ENCODE data around the gene PNMA8B. TPM values are rescaled to one million over a fixed set of nuclear protein-coding genes. Genes with fewer than 3 reads are reported as not detected.
"Not testable (repeated sequence)": the region's sequence is repeated elsewhere in the genome, so short reads cannot be mapped to it uniquely, and the experiment has no call there.

Gene PNMA8B
- polyA plus RNA-seq, 2 donors, result 0.14 TPM

- not testable (repeated sequence) for H3K9me3 ChIP-seq (ENCODE audit: control insufficient read depth in 2 of 2, insufficient read depth in 1 of 2, low read depth in 1 of 2, low read length in 1 of 2)
- WGBS, 2 donors, result 84 to 86% methylated on average over 4 of the region's 4 CpGs
Observed at GRCh38 chr19:46496886-46497285, 1.2 kb upstream of the PNMA8B start.

GRCh38 chr19:46496304-46496703 is 637 bp upstream of the PNMA8B start:
- WGBS, 2 donors, result 77 to 85% methylated on average over 6 of the region's 6 CpGs
- H3K4me1 ChIP-seq (ENCODE audit: control insufficient read depth in 2 of 2, insufficient read depth in 2 of 2, low read length in 1 of 2), result peaks cover 3 to 5% of the 10 kb centered on the region in 2 donors
- H3K9me3 ChIP-seq (ENCODE audit: control insufficient read depth in 2 of 2, insufficient read depth in 1 of 2, low read depth in 1 of 2, low read length in 1 of 2), result no peaks in the 10 kb centered on the region
- no peaks in the 10 kb centered on the region for H3K36me3 ChIP-seq (ENCODE audit: control insufficient read depth in 2 of 2, insufficient read depth in 2 of 2, low read length in 1 of 2)
- H3K27ac ChIP-seq (ENCODE audit: low read depth in 2 of 2, low read length in 1 of 2), result no peak overlapping the region
- no peaks in the 10 kb centered on the region for H3K27me3 ChIP-seq (ENCODE audit: control insufficient read depth in 1 of 2, insufficient read depth in 2 of 2, low read length in 2 of 2)
- H3K4me3 ChIP-seq (ENCODE audit: low read depth in 1 of 2, low read length in 2 of 2), result no peak overlapping the region

More at GRCh38 chr19:46496886-46497285, 1.2 kb upstream of the PNMA8B start:
- H3K36me3 ChIP-seq (ENCODE audit: control insufficient read depth in 2 of 2, insufficient read depth in 2 of 2, low read length in 1 of 2); H3K4me1 ChIP-seq (ENCODE audit: control insufficient read depth in 2 of 2, insufficient read depth in 2 of 2, low read length in 1 of 2); H3K27me3 ChIP-seq (ENCODE audit: control insufficient read depth in 1 of 2, insufficient read depth in 2 of 2, low read length in 2 of 2); H3K4me3 ChIP-seq (ENCODE audit: low read depth in 1 of 2, low read length in 2 of 2); H3K27ac ChIP-seq (ENCODE audit: low read depth in 2 of 2, low read length in 1 of 2): not testable (repeated sequence)

- Histone ChIP-seq H3K4me1 (ENCODE audit: control insufficient read depth in 2 of 2, insufficient read depth in 2 of 2, low read length in 1 of 2) (peaks cover 3 to 5% of the 10 kb centered on the region in 2 donors), H3K27me3 (ENCODE audit: control insufficient read depth in 1 of 2, insufficient read depth in 2 of 2, low read length in 2 of 2) (no peaks in the 10 kb centered on the region), H3K27ac (ENCODE audit: low read depth in 2 of 2, low read length in 1 of 2) (no peak overlapping the region), H3K36me3 (ENCODE audit: control insufficient read depth in 2 of 2, insufficient read depth in 2 of 2, low read length in 1 of 2) (no peaks in the 10 kb centered on the region), H3K4me3 (ENCODE audit: low read depth in 1 of 2, low read length in 2 of 2) (peak overlapping the region in 1 of 2 donors; percentile 3), H3K9me3 (ENCODE audit: control insufficient read depth in 2 of 2, insufficient read depth in 1 of 2, low read depth in 1 of 2, low read length in 1 of 2) (no peaks in the 10 kb centered on the region)
- 46 to 48% methylated on average over 43 to 49 of the region's 49 CpGs for WGBS, 2 donors
Observed at GRCh38 chr19:46494941-46495785, 504 bp downstream of the PNMA8B start.

DNA sequence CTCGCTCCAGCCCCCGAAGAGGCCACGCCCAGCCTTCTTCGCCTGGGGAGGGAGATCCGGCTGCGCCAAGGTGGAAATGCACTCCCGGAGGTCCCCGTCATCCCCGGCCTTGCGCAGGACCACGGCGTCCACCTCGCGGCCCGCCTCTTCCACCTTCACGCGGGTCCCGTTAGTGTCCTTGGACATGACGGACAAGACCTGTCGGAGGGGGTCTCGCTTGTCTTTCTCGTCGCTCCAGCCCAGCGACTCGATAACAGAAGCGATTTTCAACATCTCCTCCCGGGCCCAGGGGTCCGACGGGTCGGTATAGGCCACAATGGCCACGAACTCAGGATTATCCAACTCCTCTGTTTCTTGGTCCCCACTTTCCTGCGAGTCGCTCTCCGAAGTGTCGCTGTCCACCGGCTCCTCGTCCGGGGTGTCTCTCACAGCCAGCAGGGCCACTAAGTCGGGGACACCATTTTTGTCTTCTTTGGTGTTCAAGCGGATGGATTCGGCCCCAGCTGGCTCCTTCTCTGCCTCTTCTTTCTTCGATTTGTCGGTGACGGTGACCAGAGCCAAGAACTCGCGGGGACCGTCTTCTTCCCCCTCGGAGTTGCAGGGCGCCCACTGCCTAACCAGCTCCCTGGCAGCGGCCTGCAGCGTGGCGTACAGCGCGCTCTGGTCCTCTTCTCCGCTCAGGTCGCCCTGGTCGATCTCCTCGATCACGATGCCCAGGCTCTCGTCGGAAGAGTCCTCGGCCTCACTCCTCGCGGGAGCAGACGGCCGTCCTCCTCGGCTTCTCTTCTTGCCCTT is 1.3 kb downstream of the PNMA8B start:
- H3K27ac ChIP-seq (ENCODE audit: low read depth in 2 of 2, low read length in 1 of 2), result no peak overlapping the region
- H3K4me3 ChIP-seq (ENCODE audit: low read depth in 1 of 2, low read length in 2 of 2), result no peak overlapping the region
- no peaks in the 10 kb centered on the region for H3K27me3 ChIP-seq (ENCODE audit: control insufficient read depth in 1 of 2, insufficient read depth in 2 of 2, low read length in 2 of 2)
- no peaks in the 10 kb centered on the region for H3K9me3 ChIP-seq (ENCODE audit: control insufficient read depth in 2 of 2, insufficient read depth in 1 of 2, low read depth in 1 of 2, low read length in 1 of 2)
- WGBS, 2 donors, result 76 to 77% methylated on average over 67 of the region's 67 CpGs
- peaks cover 3 to 5% of the 10 kb centered on the region in 2 donors for H3K4me1 ChIP-seq (ENCODE audit: control insufficient read depth in 2 of 2, insufficient read depth in 2 of 2, low read length in 1 of 2)
- H3K36me3 ChIP-seq (ENCODE audit: control insufficient read depth in 2 of 2, insufficient read depth in 2 of 2, low read length in 1 of 2), result no peaks in the 10 kb centered on the region

DNA sequence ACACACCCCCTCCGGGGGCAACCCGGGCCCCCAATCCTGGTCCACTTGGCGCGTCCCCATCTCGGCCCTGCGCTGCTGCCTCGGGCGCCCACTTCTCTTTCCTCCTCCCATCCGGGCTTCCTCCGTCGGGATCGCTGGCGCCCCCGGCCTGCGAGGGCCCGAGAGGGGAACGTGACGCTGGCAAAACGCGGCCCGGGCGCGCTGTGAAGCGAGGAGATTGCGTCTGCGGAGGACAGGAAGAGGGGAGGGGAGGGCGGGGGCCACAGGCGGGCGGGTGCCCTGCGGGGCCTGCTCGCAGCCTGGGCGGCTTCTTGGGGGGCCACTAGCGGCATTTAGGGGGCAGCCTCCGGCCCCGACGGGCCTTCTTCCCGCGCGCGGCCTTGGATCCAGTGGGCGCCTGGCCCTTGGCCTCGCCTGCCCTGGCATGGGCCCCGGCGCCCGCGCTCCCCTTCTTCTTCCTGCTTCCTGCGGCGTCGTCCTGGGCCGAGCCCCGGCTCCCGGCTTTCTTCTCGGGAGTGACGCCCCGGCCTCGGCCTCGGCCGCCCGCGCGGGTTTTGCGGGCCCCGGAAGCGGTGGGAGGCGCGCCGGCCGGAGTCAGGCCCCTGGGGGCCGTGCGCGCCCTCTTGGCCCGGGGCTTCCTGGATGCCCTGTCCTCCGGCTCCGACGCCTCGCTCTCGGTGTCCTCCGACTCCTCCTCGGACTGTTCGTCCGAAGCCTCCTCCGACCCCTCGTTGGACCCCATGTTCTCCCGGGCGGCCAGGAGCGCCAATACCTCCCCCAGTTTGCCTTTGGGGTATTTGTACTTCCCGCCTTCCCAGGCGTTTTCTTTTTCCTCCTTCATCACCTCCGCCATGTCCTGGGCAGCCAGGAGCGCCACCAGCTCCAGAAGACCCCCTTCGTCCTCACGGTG is 2.2 kb downstream of the PNMA8B start:
- no peaks in the 10 kb centered on the region for H3K9me3 ChIP-seq (ENCODE audit: control insufficient read depth in 2 of 2, insufficient read depth in 1 of 2, low read depth in 1 of 2, low read length in 1 of 2)
- peak overlapping the region; percentile 4 to 28 for H3K4me3 ChIP-seq (ENCODE audit: low read depth in 1 of 2, low read length in 2 of 2)
- H3K4me1 ChIP-seq (ENCODE audit: control insufficient read depth in 2 of 2, insufficient read depth in 2 of 2, low read length in 1 of 2), result peaks cover 3 to 5% of the 10 kb centered on the region in 2 donors
- peaks cover 0 to 2% of the 10 kb centered on the region in 2 donors for H3K27me3 ChIP-seq (ENCODE audit: control insufficient read depth in 1 of 2, insufficient read depth in 2 of 2, low read length in 2 of 2)
- no peaks in the 10 kb centered on the region for H3K36me3 ChIP-seq (ENCODE audit: control insufficient read depth in 2 of 2, insufficient read depth in 2 of 2, low read length in 1 of 2)
- H3K27ac ChIP-seq (ENCODE audit: low read depth in 2 of 2, low read length in 1 of 2), result peak overlapping the region in 1 of 2 donors; percentile 11
- WGBS, 2 donors, result 15 to 24% methylated on average over 72 to 92 of the region's 92 CpGs

DNA sequence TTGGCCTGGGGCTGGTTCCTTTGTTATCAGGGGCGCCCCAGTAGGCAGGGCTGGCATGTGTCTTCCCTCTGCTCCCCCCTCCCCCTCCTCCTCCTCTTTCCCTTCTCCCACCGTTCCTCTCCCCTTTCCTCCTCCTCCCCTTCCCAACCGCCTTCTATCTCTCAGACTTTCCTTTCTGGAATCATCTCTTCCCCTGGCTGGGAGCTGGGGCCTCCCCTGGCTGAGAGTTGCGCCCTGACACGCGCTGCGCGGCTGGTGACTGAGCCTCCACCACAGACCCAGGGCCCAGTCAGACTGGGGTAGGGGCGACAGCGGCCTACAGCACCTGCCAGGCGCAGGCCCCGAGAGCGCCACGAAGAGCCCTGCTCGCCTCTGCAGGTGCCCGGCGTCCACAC is 2.8 kb downstream of the PNMA8B start:
- peaks cover 3 to 5% of the 10 kb centered on the region in 2 donors for H3K4me1 ChIP-seq (ENCODE audit: control insufficient read depth in 2 of 2, insufficient read depth in 2 of 2, low read length in 1 of 2)

GRCh38 chr19:46491975-46492682 is 3.5 kb downstream of the PNMA8B start:
- H3K27ac ChIP-seq (ENCODE audit: low read depth in 2 of 2, low read length in 1 of 2), result no peak overlapping the region
- H3K4me1 ChIP-seq (ENCODE audit: control insufficient read depth in 2 of 2, insufficient read depth in 2 of 2, low read length in 1 of 2), result peaks cover 5 to 6% of the 10 kb centered on the region in 2 donors
- no peak overlapping the region for H3K4me3 ChIP-seq (ENCODE audit: low read depth in 1 of 2, low read length in 2 of 2)
- WGBS, 2 donors, result 69 to 71% methylated on average over 18 of the region's 18 CpGs
- no peaks in the 10 kb centered on the region for H3K9me3 ChIP-seq (ENCODE audit: control insufficient read depth in 2 of 2, insufficient read depth in 1 of 2, low read depth in 1 of 2, low read length in 1 of 2)
- H3K27me3 ChIP-seq (ENCODE audit: control insufficient read depth in 1 of 2, insufficient read depth in 2 of 2, low read length in 2 of 2), result peaks cover 0 to 2% of the 10 kb centered on the region in 2 donors
- no peaks in the 10 kb centered on the region for H3K36me3 ChIP-seq (ENCODE audit: control insufficient read depth in 2 of 2, insufficient read depth in 2 of 2, low read length in 1 of 2)

More for the DNA sequence above, 2.8 kb downstream of the PNMA8B start:
- Histone ChIP-seq H3K36me3 (ENCODE audit: control insufficient read depth in 2 of 2, insufficient read depth in 2 of 2, low read length in 1 of 2) (no peaks in the 10 kb centered on the region), H3K27me3 (ENCODE audit: control insufficient read depth in 1 of 2, insufficient read depth in 2 of 2, low read length in 2 of 2) (peaks cover 0 to 2% of the 10 kb centered on the region in 2 donors), H3K9me3 (ENCODE audit: control insufficient read depth in 2 of 2, insufficient read depth in 1 of 2, low read depth in 1 of 2, low read length in 1 of 2) (no peaks in the 10 kb centered on the region), H3K4me3 (ENCODE audit: low read depth in 1 of 2, low read length in 2 of 2) (peak overlapping the region in 1 of 2 donors; percentile 4), H3K27ac (ENCODE audit: low read depth in 2 of 2, low read length in 1 of 2) (peak overlapping the region in 1 of 2 donors; percentile 11)
- 37 to 49% methylated on average over 17 of the region's 17 CpGs for WGBS, 2 donors

GRCh38 chr19:46490774-46491173 is 4.9 kb downstream of the PNMA8B start:
- peaks cover 5 to 6% of the 10 kb centered on the region in 2 donors for H3K4me1 ChIP-seq (ENCODE audit: control insufficient read depth in 2 of 2, insufficient read depth in 2 of 2, low read length in 1 of 2)

More at GRCh38 chr19:46490774-46491173, 4.9 kb downstream of the PNMA8B start:
- H3K27ac ChIP-seq (ENCODE audit: low read depth in 2 of 2, low read length in 1 of 2), result no peak overlapping the region
- peaks cover 0 to 2% of the 10 kb centered on the region in 2 donors for H3K27me3 ChIP-seq (ENCODE audit: control insufficient read depth in 1 of 2, insufficient read depth in 2 of 2, low read length in 2 of 2)
- no peaks in the 10 kb centered on the region for H3K36me3 ChIP-seq (ENCODE audit: control insufficient read depth in 2 of 2, insufficient read depth in 2 of 2, low read length in 1 of 2)
- 80 to 87% methylated on average over 9 of the region's 9 CpGs for WGBS, 2 donors
- no peak overlapping the region for H3K4me3 ChIP-seq (ENCODE audit: low read depth in 1 of 2, low read length in 2 of 2)
- H3K9me3 ChIP-seq (ENCODE audit: control insufficient read depth in 2 of 2, insufficient read depth in 1 of 2, low read depth in 1 of 2, low read length in 1 of 2), result no peaks in the 10 kb centered on the region
